SK-N-SH (cell line): ENCODE data around the gene TBCD. TPM values are rescaled to one million over a fixed set of nuclear protein-coding genes. Genes with fewer than 3 reads are reported as not detected.

Experiments
- CTCF ChIA-PET: fragments of 300-600, 350-600 bp; formaldehyde crosslinking; extraction: SDS; loops from one replicate; lab custom pipeline; 2021; lab: Yijun Ruan, JAX
- POLR2A ChIA-PET: fragments of 350-600 bp; sonication (Branson Sonifier 250); formaldehyde crosslinking; extraction: SDS; loops from one replicate; lab custom pipeline; 2020; ENCODE audit warnings: antibody characterized with exemption, inconsistent platforms; lab: Yijun Ruan, JAX
- DNase-seq: peaks from one replicate; pipeline ENCODE4 v3.0.0; 2012
- H2AFZ ChIP-seq: fragments of 200-600 bp; sonication (generic); 2 replicates; pipeline ENCODE4 v1.8.1; 2016; ENCODE audit warnings: antibody characterized with exemption, mild to moderate bottlenecking, low read depth
- H3F3A ChIP-seq: fragments of 200-600 bp; sonication (generic); replicated peaks from 2 replicates; pipeline ENCODE3; 2016; ENCODE audit warnings: antibody characterized with exemption, mild to moderate bottlenecking; ENCODE audit not compliant: insufficient read depth
- H3K27ac ChIP-seq, 2 experiments: fragments of 200-500 bp in 1 of 2; fragments of 200-600 bp in 1 of 2; sonication (Bioruptor generic) in 1 of 2; sonication (generic), shearing (Covaris generic) in 1 of 2; 2 replicates each; pipeline versions ENCODE4 v1.5.1 to v1.6.1; 2014 to 2016; ENCODE audit warnings: low read depth in 2 of 2, inconsistent platforms in 1 of 2, low read length in 1 of 2, mild to moderate bottlenecking in 1 of 2, mixed read lengths in 1 of 2
- H3K27me3 ChIP-seq: fragments of 200-600 bp; sonication (generic), shearing (Covaris generic); 2 replicates; pipeline ENCODE4 v1.6.1; 2016; ENCODE audit warnings: mixed run types; ENCODE audit not compliant: insufficient read depth
- H3K36me3 ChIP-seq, 2 experiments: fragments of 200-500 bp in 1 of 2; fragments of 200-600 bp in 1 of 2; sonication (Bioruptor generic) in 1 of 2; sonication (generic) in 1 of 2; replicated peaks in 1 of 2; 2 replicates each; pipeline versions ENCODE3 to v1.5.1; 2014 to 2016; ENCODE audit warnings: low read length in 1 of 2, mild to moderate bottlenecking in 1 of 2; ENCODE audit not compliant: insufficient read depth in 2 of 2, control insufficient read depth in 1 of 2
- H3K4me1 ChIP-seq, 2 experiments: fragments of 200-500 bp in 1 of 2; fragments of 200-600 bp in 1 of 2; sonication (Bioruptor generic) in 1 of 2; sonication (generic), shearing (Covaris generic) in 1 of 2; 2 replicates each; pipeline versions ENCODE4 v1.5.1 to v1.6.1; 2014 to 2016; ENCODE audit warnings: low read depth in 1 of 2, low read length in 1 of 2, mixed run types in 1 of 2; ENCODE audit not compliant: insufficient read depth in 2 of 2, control insufficient read depth in 1 of 2
- H3K4me2 ChIP-seq: fragments of 200-600 bp; sonication (generic), shearing (Covaris generic); 2 replicates; pipeline ENCODE4 v1.6.1; 2017; ENCODE audit warnings: mixed run types
- H3K4me3 ChIP-seq, 2 experiments: fragments of 200-500 bp in 1 of 2; fragments of 200-600 bp in 1 of 2; sonication (Bioruptor generic) in 1 of 2; sonication (generic), shearing (Covaris generic) in 1 of 2; 2 replicates each; pipeline versions ENCODE4 v1.5.1 to v1.8.1; 2014 to 2016; ENCODE audit warnings: low read depth in 2 of 2, inconsistent platforms in 1 of 2, low read length in 1 of 2, mild to moderate bottlenecking in 1 of 2, mixed read lengths in 1 of 2, moderate library complexity in 1 of 2
- H3K79me2 ChIP-seq: fragments of 200-600 bp; sonication (generic); 2 replicates; pipeline ENCODE4 v1.8.1; 2017; ENCODE audit warnings: mild to moderate bottlenecking; ENCODE audit not compliant: insufficient read depth
- H3K9ac ChIP-seq: fragments of 200-600 bp; sonication (generic); 2 replicates; pipeline ENCODE4 v1.6.1; 2017; ENCODE audit warnings: mixed run types
- H3K9me2 ChIP-seq: fragments of 200-600 bp; sonication (generic); 2 replicates; pipeline ENCODE4 v1.6.1; 2017; ENCODE audit warnings: mixed run types
- H3K9me3 ChIP-seq: fragments of 200-600 bp; sonication (generic); 2 replicates; pipeline ENCODE4 v1.6.1; 2017; ENCODE audit warnings: mixed run types, mild to moderate bottlenecking, moderate library complexity
- H4K20me1 ChIP-seq: fragments of 200-600 bp; sonication (generic); 2 replicates; pipeline ENCODE4 v1.6.1; 2017; ENCODE audit warnings: mild to moderate bottlenecking, mixed run types; ENCODE audit not compliant: insufficient read depth
- CTCF ChIP-seq: fragments of 200-600 bp; sonication (generic); IDR thresholded peaks from 2 replicates; pipeline ENCODE4 v1.6.1; 2017; ENCODE audit warnings: antibody characterized with exemption, mild to moderate bottlenecking, moderate library complexity
- EP300 ChIP-seq, 2 experiments: IDR thresholded peaks; 2 replicates each; pipeline versions ENCODE4 v1.4.0 to v1.6.1; 2012; ENCODE audit warnings: borderline replicate concordance in 1 of 2, low read depth in 1 of 2, low read length in 1 of 2
- FOXM1 ChIP-seq: IDR thresholded peaks from 2 replicates; pipeline ENCODE4 v1.4.0; 2012; ENCODE audit warnings: low read depth, mild to moderate bottlenecking
- MXI1 ChIP-seq: IDR thresholded peaks from 2 replicates; pipeline ENCODE4 v1.6.1; 2012; ENCODE audit warnings: mild to moderate bottlenecking, low read depth, low read length, improper control_type of control experiment
- RAD21 ChIP-seq: IDR thresholded peaks from 2 replicates; pipeline ENCODE4 v1.6.1; 2012; ENCODE audit warnings: mild to moderate bottlenecking, low read length
- RCOR1 ChIP-seq: fragments of 150-350 bp; IDR thresholded peaks from 2 replicates; pipeline ENCODE4 v1.6.1; 2017; ENCODE audit warnings: antibody characterized with exemption, low read length
- RFX5 ChIP-seq: IDR thresholded peaks from 2 replicates; pipeline ENCODE4 v1.6.1; 2012; ENCODE audit warnings: mild to moderate bottlenecking, improper control_type of control experiment, low read length
- SMC3 ChIP-seq: IDR thresholded peaks from 2 replicates; pipeline ENCODE4 v1.6.1; 2012; ENCODE audit warnings: low read depth, low read length, improper control_type of control experiment
- ZBTB33 ChIP-seq: IDR thresholded peaks from 2 replicates; pipeline ENCODE4 v1.4.0; 2012; ENCODE audit warnings: low read depth, borderline replicate concordance
- whole genome bisulfite sequencing: methylation state at CpG from one replicate; pipeline ENCODE4 v1.1.6; 2017; ENCODE audit warnings: low lambda C conversion rate; 5-methylcytosine and 5-hydroxymethylcytosine counted together
- polyA plus RNA-seq, 3 experiments: library from polyadenylated mRNA; depleted of rRNA; stranded (reverse); fragments of >200 nt; gene quantifications; 2 replicates each; pipeline ENCODE4 v1.2.3, GENCODE V29; 2012
- TF ChIP-seq, protein P1 (sequence below): fragments of 150-350 bp; IDR thresholded peaks from 2 replicates; pipeline ENCODE4 v1.6.1; 2017; ENCODE audit warnings: antibody characterized with exemption, low read length, low read depth, borderline replicate concordance
- TF ChIP-seq, protein P2 (sequence below): IDR thresholded peaks from 2 replicates; pipeline ENCODE4; 2012
- TF ChIP-seq, protein P3 (sequence below): fragments of 150-350 bp; IDR thresholded peaks from 2 replicates; pipeline ENCODE4 v1.6.1; 2016; ENCODE audit warnings: mild to moderate bottlenecking, low read depth, low read length

TBCD gene
- polyA plus RNA-seq, 1 of the 3 experiments (the other 2 are of a cell fraction) = 107 TPM

- H3K27ac ChIP-seq = no peak overlapping the region; a peak in 1 of 4 replicates
- ChIA-PET CTCF (interaction anchor here (0.6 to 4.0 kb wide), 26 partner anchors 8 to 321 kb away, joined by 3 to 15 read pairs (median 4); partner anchors contain the start of gene METRNL), POLR2A (interaction anchor here (1.3 kb wide), 1 partner anchor 10 kb away, joined by 3 read pairs; no protein-coding TSS in a partner anchor)
- H3K36me3 ChIP-seq = peaks cover 0 to 14% of the 10 kb centered on the region in 2 experiments
- H4K20me1 ChIP-seq = no peaks in the 10 kb centered on the region
- peaks cover 0 to 11% of the 10 kb centered on the region in 2 experiments; a peak in 1 of 4 replicates for H3K4me1 ChIP-seq
- WGBS = 83% methylated on average over 18 of the region's 18 CpGs
- H3K4me3 ChIP-seq = no peak overlapping the region
- no peak overlapping the region for H3K9ac ChIP-seq
- H3K9me3 ChIP-seq = no peaks in the 10 kb centered on the region
- no peak overlapping the region for H3K4me2 ChIP-seq
- TF ChIP-seq MXI1 (no peak), RCOR1 (no peak), RFX5 (no peak), EP300 (IDR thresholded peaks at IDR 0.05; ENCODE audit: borderline replicate concordance in 1 of 2, low read depth in 1 of 2, low read length in 1 of 2) (no peak), FOXM1 (no peak), ZBTB33 (no peak)
- TF ChIP-seq, protein P1, sequence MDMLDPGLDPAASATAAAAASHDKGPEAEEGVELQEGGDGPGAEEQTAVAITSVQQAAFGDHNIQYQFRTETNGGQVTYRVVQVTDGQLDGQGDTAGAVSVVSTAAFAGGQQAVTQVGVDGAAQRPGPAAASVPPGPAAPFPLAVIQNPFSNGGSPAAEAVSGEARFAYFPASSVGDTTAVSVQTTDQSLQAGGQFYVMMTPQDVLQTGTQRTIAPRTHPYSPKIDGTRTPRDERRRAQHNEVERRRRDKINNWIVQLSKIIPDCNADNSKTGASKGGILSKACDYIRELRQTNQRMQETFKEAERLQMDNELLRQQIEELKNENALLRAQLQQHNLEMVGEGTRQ = no peak
- TF ChIP-seq, protein P2, sequence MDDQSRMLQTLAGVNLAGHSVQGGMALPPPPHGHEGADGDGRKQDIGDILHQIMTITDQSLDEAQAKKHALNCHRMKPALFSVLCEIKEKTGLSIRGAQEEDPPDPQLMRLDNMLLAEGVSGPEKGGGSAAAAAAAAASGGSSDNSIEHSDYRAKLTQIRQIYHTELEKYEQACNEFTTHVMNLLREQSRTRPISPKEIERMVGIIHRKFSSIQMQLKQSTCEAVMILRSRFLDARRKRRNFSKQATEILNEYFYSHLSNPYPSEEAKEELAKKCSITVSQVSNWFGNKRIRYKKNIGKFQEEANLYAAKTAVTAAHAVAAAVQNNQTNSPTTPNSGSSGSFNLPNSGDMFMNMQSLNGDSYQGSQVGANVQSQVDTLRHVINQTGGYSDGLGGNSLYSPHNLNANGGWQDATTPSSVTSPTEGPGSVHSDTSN = no peak
- no peak overlapping the region for H2AFZ ChIP-seq
- DNase-seq = no peak
- peaks cover 27% of the 10 kb centered on the region; the same call in 1 of the 2 replicates for H3K79me2 ChIP-seq
- H3K9me2 ChIP-seq = no peaks in the 10 kb centered on the region
- peaks cover 8% of the 10 kb centered on the region for H3F3A ChIP-seq
- no peaks in the 10 kb centered on the region for H3K27me3 ChIP-seq
Measured at GRCh38 chr17:82876149-82876548, 124.3 kb downstream of the TBCD start.

DNA sequence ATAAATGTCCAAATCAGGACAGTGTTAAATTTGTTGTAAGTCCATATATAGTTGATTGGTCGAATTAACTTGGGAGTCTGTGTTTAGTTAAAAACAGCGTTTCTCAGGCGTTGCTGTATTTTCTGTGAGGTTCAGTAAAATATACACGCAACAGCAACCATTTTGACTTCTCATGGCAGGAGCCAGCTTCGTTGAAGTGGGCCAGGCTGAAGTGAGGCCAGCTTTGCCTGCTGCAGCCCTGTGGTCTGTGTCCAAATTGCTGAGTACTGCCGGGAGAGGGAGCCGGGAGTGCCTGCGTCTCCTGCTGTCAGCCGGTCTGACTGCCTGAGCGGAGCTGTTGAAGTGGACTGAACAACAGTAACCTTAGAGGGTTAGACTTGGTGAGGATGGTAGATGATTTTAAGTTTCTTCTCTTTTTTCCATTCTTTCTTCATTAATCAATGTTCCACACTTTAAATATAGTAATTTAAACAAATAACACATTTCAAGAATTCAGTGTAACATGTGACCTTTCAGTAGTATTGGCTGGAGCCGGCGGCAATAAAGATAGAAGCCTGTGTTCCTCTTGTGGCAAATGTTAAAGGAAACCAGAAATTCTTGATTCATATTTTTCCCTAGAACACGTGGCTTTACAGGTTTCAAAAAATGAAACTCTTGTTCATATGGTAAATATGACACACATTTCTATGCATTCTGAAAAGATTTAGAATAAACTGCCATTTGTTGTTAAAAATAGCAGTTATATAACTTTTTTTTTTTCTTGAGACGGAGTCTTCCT, 124.9 kb downstream of the TBCD start:
- H3K4me2 ChIP-seq = no peak overlapping the region
- peaks cover 0 to 8% of the 10 kb centered on the region in 2 experiments for H3K36me3 ChIP-seq
- no peak overlapping the region for H2AFZ ChIP-seq
- no peaks in the 10 kb centered on the region for H3K9me2 ChIP-seq
- TF ChIP-seq RAD21 (peak; percentile 67), CTCF (peak; percentile 49), SMC3 (peak; percentile 69)
- TF ChIP-seq, protein P3, sequence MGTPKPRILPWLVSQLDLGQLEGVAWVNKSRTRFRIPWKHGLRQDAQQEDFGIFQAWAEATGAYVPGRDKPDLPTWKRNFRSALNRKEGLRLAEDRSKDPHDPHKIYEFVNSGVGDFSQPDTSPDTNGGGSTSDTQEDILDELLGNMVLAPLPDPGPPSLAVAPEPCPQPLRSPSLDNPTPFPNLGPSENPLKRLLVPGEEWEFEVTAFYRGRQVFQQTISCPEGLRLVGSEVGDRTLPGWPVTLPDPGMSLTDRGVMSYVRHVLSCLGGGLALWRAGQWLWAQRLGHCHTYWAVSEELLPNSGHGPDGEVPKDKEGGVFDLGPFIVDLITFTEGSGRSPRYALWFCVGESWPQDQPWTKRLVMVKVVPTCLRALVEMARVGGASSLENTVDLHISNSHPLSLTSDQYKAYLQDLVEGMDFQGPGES = no peak
- TF ChIP-seq, all 33 proteins: peak for 3
- Histone ChIP-seq H4K20me1 (no peaks in the 10 kb centered on the region), H3K27ac (no peak overlapping the region), H3K4me3 (no peak overlapping the region), H3K9me3 (no peaks in the 10 kb centered on the region), H3K79me2 (peaks cover 27% of the 10 kb centered on the region; the same call in 1 of the 2 replicates), H3K27me3 (no peaks in the 10 kb centered on the region), H3F3A (peaks cover 8% of the 10 kb centered on the region), H3K4me1 (peaks cover 0 to 17% of the 10 kb centered on the region in 2 experiments; a peak in 1 of 4 replicates), H3K9ac (no peak overlapping the region)
- POLR2A ChIA-PET = interaction anchor here (1.3 kb wide), 1 partner anchor 11 kb away, joined by 3 read pairs; no protein-coding TSS in a partner anchor
- CTCF ChIA-PET = interaction anchor here (0.6 to 4.0 kb wide), 27 partner anchors 9 to 320 kb away, joined by 3 to 15 read pairs (median 4); partner anchors contain the start of gene METRNL
- WGBS = 85% methylated on average over 14 of the region's 14 CpGs
- peak; percentile 88 for DNase-seq
